ENCODE results near the gene LIG1.

DNA sequence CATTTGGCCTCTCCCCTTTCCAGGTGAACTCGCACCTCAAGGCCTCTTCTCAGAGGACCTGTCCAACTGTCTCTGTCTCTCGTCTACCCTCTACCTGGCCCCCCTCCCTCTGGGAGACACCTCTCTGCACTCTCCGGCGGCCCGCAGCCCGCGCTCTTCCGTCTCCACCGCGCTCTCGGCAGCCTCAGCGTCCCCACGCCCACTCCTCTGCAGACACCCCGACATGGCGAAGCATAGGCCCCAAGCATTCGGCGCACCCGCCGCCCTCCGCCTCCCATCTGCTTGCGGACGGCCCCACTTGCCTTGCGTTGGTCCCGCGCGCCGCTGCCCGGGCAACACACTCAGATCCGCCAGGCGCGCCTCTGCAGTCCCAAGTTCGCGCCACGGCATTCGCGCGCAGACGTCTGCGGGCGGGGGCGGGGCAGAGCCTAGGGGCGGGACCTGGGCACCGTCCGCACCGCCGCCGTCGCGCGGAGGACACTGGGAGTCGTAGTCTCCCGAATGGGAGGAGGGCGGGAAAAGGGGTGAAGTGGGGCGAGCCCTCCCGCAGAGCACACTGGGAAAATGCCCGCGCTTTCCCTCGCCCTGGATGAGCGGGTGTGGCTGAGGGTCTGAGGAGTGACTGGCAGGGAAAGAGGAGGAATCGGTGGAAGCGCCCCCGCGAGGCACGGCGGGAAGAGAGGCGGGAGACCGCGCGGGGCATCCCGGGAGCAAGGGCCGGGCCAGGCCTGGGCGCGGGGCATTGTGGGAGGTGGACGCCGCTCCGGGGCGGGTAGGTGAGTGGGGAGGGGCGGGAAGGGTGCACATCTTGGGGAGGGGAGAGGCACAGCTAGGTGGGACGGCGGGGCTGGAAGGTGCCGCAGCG, at the start of gene LIG1, which contains the start of gene ZSWIM9:
- TF ChIP-seq EZH2 (IDR thresholded peaks at IDR 0.05; ENCODE audit: insufficient read depth, poor library complexity, severe bottlenecking) (no peak), EZH2phosphoT487 (IDR thresholded peaks at IDR 0.05; ENCODE audit: insufficient read depth, low read depth) (no peak)
